GM13977 (cell line): ENCODE measurements around the gene ZNF107.

Source experiments
- DNase-seq: peaks from one replicate; pipeline ENCODE4 v3.0.0; 2012; ENCODE audit warnings: low spot score
- in situ Hi-C: fragments of 300-500 bp; cut with MboI; formaldehyde crosslinking; loops from one replicate; pipeline ENCODE4 v1.12.0; 2022; ENCODE audit warnings: low sequenced_read_pairs, low pct_unique_long_range_greater_than_20kb, mixed read lengths, inconsistent platforms; ENCODE audit not compliant: unreplicated experiment
- TF ChIP-seq, protein P1 (sequence below): IDR thresholded peaks from 2 replicates; pipeline ENCODE4 v1.5.1; 2012; ENCODE audit warnings: mild to moderate bottlenecking, control low read depth; ENCODE audit not compliant: insufficient read depth; ENCODE audit errors: extremely low read depth, missing control alignments

ZNF107 gene

DNA sequence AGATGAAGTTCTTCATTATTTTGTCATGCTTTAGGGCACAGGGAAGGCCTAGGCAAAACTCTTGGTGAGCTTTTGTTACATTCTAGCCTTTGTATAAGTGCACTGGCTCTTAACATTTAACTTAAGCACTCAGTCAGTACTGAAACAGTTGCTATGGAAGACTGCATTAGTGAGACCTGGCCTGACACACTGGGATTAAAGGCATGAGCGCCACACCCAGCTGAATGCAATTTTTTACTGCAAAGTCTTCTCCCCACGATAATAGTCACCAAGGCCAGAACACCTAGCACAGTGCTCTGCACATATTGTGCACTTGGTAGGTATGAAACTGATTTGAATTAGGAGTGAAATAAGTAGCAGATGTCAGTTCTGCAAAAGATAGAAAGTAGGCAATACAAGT lies 87.1 kb downstream of the ZNF107 start:
- in situ Hi-C loops: no loop called here
- no peak for DNase-seq
- TF ChIP-seq, protein P1, sequence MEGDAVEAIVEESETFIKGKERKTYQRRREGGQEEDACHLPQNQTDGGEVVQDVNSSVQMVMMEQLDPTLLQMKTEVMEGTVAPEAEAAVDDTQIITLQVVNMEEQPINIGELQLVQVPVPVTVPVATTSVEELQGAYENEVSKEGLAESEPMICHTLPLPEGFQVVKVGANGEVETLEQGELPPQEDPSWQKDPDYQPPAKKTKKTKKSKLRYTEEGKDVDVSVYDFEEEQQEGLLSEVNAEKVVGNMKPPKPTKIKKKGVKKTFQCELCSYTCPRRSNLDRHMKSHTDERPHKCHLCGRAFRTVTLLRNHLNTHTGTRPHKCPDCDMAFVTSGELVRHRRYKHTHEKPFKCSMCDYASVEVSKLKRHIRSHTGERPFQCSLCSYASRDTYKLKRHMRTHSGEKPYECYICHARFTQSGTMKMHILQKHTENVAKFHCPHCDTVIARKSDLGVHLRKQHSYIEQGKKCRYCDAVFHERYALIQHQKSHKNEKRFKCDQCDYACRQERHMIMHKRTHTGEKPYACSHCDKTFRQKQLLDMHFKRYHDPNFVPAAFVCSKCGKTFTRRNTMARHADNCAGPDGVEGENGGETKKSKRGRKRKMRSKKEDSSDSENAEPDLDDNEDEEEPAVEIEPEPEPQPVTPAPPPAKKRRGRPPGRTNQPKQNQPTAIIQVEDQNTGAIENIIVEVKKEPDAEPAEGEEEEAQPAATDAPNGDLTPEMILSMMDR: no peak

DNA sequence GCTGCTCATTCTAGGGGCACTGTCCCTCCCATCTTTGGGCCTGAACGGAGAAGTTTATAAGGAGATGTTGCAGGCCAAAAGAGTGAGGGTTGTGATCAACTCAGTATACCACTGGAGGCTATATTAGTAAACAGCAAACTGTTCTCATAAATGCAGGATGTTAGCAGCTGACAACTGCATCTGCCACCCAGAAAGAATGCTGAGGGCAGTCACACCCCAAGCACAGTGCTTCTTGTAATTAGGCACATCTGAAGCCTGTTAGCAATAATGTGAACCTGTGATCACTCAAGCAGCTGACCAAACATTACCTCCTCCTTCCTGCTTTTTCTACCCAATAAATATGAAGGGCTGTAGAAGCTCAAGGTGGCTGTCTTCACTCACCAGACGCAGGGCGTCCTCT lies 89.9 kb downstream of the ZNF107 start:
- TF ChIP-seq, protein P1: no peak

DNA sequence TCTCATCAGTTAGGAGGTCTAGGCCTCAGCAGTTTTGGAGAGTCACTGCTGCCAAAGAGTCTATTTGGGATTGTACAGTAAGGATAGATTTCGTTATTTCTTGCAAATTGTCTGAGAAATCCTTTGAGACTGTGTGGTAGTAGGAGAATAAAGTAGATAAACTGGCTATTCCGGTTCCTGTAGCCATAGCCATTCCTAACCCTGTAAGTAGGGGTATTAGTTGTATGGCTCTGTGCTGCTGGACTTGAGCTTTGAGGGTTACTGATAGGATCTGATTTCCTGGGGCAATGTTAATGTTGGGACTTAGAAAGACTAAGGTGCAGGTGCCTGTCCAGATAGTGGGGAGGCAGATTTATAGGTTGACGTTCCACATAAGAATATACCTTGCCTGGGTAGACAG lies 92.2 kb downstream of the ZNF107 start:
- in situ Hi-C loops: no loop called here
- TF ChIP-seq, protein P1: no peak
- no peak for DNase-seq

More for the DNA sequence above, 89.9 kb downstream of the ZNF107 start:
- DNase-seq: no peak
- in situ Hi-C loops: no loop called here
